Endometrium (tissue), 2 donors: ENCODE data around the gene PRRG1.
"Not testable (repeated sequence)": the region's sequence is repeated elsewhere in the genome, so short reads cannot be mapped to it uniquely, and the experiment has no call there.

ENCODE experiments used
- FAIRE-seq: peaks from 2 replicates; lab custom pipeline; 2012; peaks lifted over from hg19 to GRCh38; lab: Jason Lieb, UNC
- donor health status: control.
- donor health status: control.

The PRRG1 gene

GRCh38 chrX:37349221-37350033, at the start of gene PRRG1:
PRRG1 (plus strand) TSS chrX:37349364; CDS start chrX:37406250, 56,886 bp downstream.
- FAIRE-seq = no peak

- FAIRE-seq = no peak
Measured at GRCh38 chrX:37302569-37302968, 46.6 kb upstream of the PRRG1 start.

- not testable (repeated sequence) for FAIRE-seq
Measured at GRCh38 chrX:37305238-37305637, 43.9 kb upstream of the PRRG1 start.

GRCh38 chrX:37314531-37314930, 34.6 kb upstream of the PRRG1 start:
- no peak for FAIRE-seq

GRCh38 chrX:37315511-37316248, 33.5 kb upstream of the PRRG1 start:
- FAIRE-seq = no peak

GRCh38 chrX:37320541-37321203, 28.5 kb upstream of the PRRG1 start:
- no peak for FAIRE-seq

- no peak for FAIRE-seq
Measured at GRCh38 chrX:37330642-37331041, 18.5 kb upstream of the PRRG1 start.

- no peak for FAIRE-seq
Measured at GRCh38 chrX:37331546-37331945, 17.6 kb upstream of the PRRG1 start.

- no peak for FAIRE-seq
Measured at GRCh38 chrX:37332055-37332454, 17.1 kb upstream of the PRRG1 start.

GRCh38 chrX:37332987-37333658, 16.0 kb upstream of the PRRG1 start:
- no peak for FAIRE-seq

GRCh38 chrX:37347420-37347819, 1.7 kb upstream of the PRRG1 start:
- no peak for FAIRE-seq

GRCh38 chrX:37348231-37348970, 763 bp upstream of the PRRG1 start:
- no peak for FAIRE-seq

GRCh38 chrX:37348971-37349220, 268 bp upstream of the PRRG1 start:
- FAIRE-seq = no peak

- FAIRE-seq = no peak
Measured at GRCh38 chrX:37350034-37350365, 836 bp downstream of the PRRG1 start.

GRCh38 chrX:37353646-37354045, 4.5 kb downstream of the PRRG1 start:
- FAIRE-seq = no peak

GRCh38 chrX:37357436-37357835, 8.3 kb downstream of the PRRG1 start:
- FAIRE-seq = no peak

GRCh38 chrX:37361596-37361995, 12.4 kb downstream of the PRRG1 start:
- no peak for FAIRE-seq

- FAIRE-seq = no peak
Measured at GRCh38 chrX:37364666-37365065, 15.5 kb downstream of the PRRG1 start.

GRCh38 chrX:37367946-37368345, 18.8 kb downstream of the PRRG1 start:
- FAIRE-seq = no peak

GRCh38 chrX:37370499-37371141, 21.5 kb downstream of the PRRG1 start:
- FAIRE-seq = no peak

GRCh38 chrX:37371578-37371991, 22.4 kb downstream of the PRRG1 start:
- FAIRE-seq = no peak

GRCh38 chrX:37378404-37378803, 29.2 kb downstream of the PRRG1 start:
- FAIRE-seq = no peak
